SK-N-SH treated with all-trans-retinoic acid at 6 μM for 48 hours (cell line): Measurements from ENCODE around the gene EYA4.
A peak's percentile ranks its signal among the peaks of the same experiment; 100 is the strongest.

ENCODE experiments used
- ATAC-seq: fragments of 200-7000 bp; cut with Tn5 transposase; 3 replicates; pipeline ENCODE4 v1.9.1; 2020; ENCODE audit warnings: mild to moderate bottlenecking, moderate library complexity
- ARNTL ChIP-seq: fragments of 450-650 bp; formaldehyde crosslinking; IDR thresholded peaks from 2 replicates; pipeline ENCODE4 v1.5.0; 2020; ENCODE audit warnings: low read depth, mild to moderate bottlenecking, moderate library complexity, borderline replicate concordance
- BACH2 ChIP-seq: fragments of 250-450 bp; sonication (Bioruptor Pico); IDR thresholded peaks from 2 replicates; pipeline ENCODE4 v1.9.0; 2021; ENCODE audit warnings: mild to moderate bottlenecking, borderline replicate concordance
- CSDC2 ChIP-seq: fragments of 250-450 bp; sonication (Bioruptor Pico); IDR thresholded peaks from 2 replicates; pipeline ENCODE4 v1.5.0; 2020; ENCODE audit warnings: mild to moderate bottlenecking, moderate library complexity
- ESRRG ChIP-seq: fragments of 250-450 bp; sonication (Bioruptor Pico); IDR thresholded peaks from 2 replicates; pipeline ENCODE4 v1.6.1; 2021; ENCODE audit warnings: mild to moderate bottlenecking
- GLIS3 ChIP-seq: fragments of 250-450 bp; sonication (Bioruptor Pico); IDR thresholded peaks from 2 replicates; pipeline ENCODE4 v1.5.0; 2020; ENCODE audit warnings: mild to moderate bottlenecking, moderate library complexity
- ISL1 ChIP-seq: fragments of 250-450 bp; sonication (Bioruptor Pico); IDR thresholded peaks from 2 replicates; pipeline ENCODE4 v2.1.2; 2022; ENCODE audit warnings: mild to moderate bottlenecking, moderate library complexity
- OSR1 ChIP-seq: fragments of 250-450 bp; sonication (Bioruptor Pico); IDR thresholded peaks from 2 replicates; pipeline ENCODE4 v1.8.0; 2022; ENCODE audit warnings: moderate library complexity, mild to moderate bottlenecking, inconsistent platforms
- PPARA ChIP-seq: fragments of 250-450 bp; sonication (Bioruptor Pico); IDR thresholded peaks from 2 replicates; pipeline ENCODE4 v1.5.0; 2020; ENCODE audit warnings: mild to moderate bottlenecking, borderline replicate concordance
- RARB ChIP-seq: fragments of 250-450 bp; sonication (Bioruptor Pico); IDR thresholded peaks from 2 replicates; pipeline ENCODE4 v1.8.0; 2021; ENCODE audit warnings: mild to moderate bottlenecking, moderate library complexity
- SNAI2 ChIP-seq: fragments of 250-450 bp; sonication (Bioruptor Pico); IDR thresholded peaks from 2 replicates; pipeline ENCODE4 v1.5.0; 2020; ENCODE audit warnings: mild to moderate bottlenecking, moderate library complexity
- TCF4 ChIP-seq: fragments of 250-450 bp; sonication (Bioruptor Pico); IDR thresholded peaks from 2 replicates; pipeline ENCODE4 v1.8.0; 2021; ENCODE audit warnings: mild to moderate bottlenecking, moderate library complexity, borderline replicate concordance
- TOX ChIP-seq: fragments of 250-450 bp; sonication (Bioruptor Pico); IDR thresholded peaks from 2 replicates; pipeline ENCODE4 v1.8.0; 2021; ENCODE audit warnings: mild to moderate bottlenecking, moderate library complexity, borderline replicate concordance
- ZFP3 ChIP-seq: fragments of 250-450 bp; sonication (Bioruptor Pico); IDR thresholded peaks from 2 replicates; pipeline ENCODE4 v1.5.0; 2020; ENCODE audit warnings: mild to moderate bottlenecking, moderate library complexity
- ZFP30 ChIP-seq: fragments of 450-650 bp; formaldehyde crosslinking; IDR thresholded peaks from 2 replicates; pipeline ENCODE4 v1.5.0; 2022; ENCODE audit warnings: mild to moderate bottlenecking, moderate library complexity
- ZNF565 ChIP-seq: fragments of 450-650 bp; formaldehyde crosslinking; conservative IDR thresholded peaks from 2 replicates; pipeline ENCODE4 v1.5.0; 2020; ENCODE audit warnings: low read depth, mild to moderate bottlenecking, moderate library complexity
- ZNF70 ChIP-seq: fragments of 450-650 bp; formaldehyde crosslinking; IDR thresholded peaks from 2 replicates; pipeline ENCODE4 v1.5.0; 2020; ENCODE audit warnings: mild to moderate bottlenecking, moderate library complexity
- ZNF8 ChIP-seq: fragments of 450-650 bp; formaldehyde crosslinking; IDR thresholded peaks from 2 replicates; pipeline ENCODE4 v1.5.0; 2020; ENCODE audit warnings: mild to moderate bottlenecking, moderate library complexity
- TF ChIP-seq, protein P1 (sequence below): fragments of 250-450 bp; sonication (Bioruptor Pico); IDR thresholded peaks from 2 replicates; pipeline ENCODE4 v1.5.1; 2021; ENCODE audit warnings: mild to moderate bottlenecking, moderate library complexity
- TF ChIP-seq, protein P2 (sequence below): fragments of 250-450 bp; sonication (Bioruptor Pico); IDR thresholded peaks from 2 replicates; pipeline ENCODE4 v1.5.1; 2020; ENCODE audit warnings: low read depth, mild to moderate bottlenecking, moderate library complexity
- TF ChIP-seq, protein P3 (sequence below): fragments of 250-450 bp; sonication (Bioruptor Pico); IDR thresholded peaks from 2 replicates; pipeline ENCODE4 v1.8.0; 2021; ENCODE audit warnings: low read depth, mild to moderate bottlenecking, moderate library complexity, borderline replicate concordance
- TF ChIP-seq, protein P4 (sequence below): fragments of 250-450 bp; sonication (Bioruptor Pico); IDR thresholded peaks from 2 replicates; pipeline ENCODE4 v1.5.0; 2020; ENCODE audit warnings: mild to moderate bottlenecking, moderate library complexity

The EYA4 gene

DNA sequence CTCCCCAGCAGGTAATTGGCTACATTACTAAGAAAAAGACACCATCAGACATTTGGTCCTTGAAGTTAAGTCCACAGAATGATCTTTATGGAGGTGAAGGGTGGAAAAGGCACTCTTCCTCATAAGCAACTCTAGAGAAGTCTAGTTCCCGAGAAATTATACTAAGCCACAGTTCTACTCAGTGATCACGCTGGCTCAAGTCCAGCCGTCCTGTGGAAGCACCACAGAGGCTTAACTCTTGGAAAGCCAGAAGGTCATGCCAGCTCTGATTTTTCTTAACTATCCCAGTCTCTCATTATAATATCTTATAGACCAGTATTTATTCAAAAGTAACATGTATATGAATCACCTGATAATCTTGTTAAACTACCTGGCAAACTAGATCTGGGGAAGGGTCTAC is 258.5 kb downstream of the EYA4 start:
- no peak for TF ChIP-seq TCF4
- TF ChIP-seq GLIS3, result no peak
- TF ChIP-seq, protein P1, sequence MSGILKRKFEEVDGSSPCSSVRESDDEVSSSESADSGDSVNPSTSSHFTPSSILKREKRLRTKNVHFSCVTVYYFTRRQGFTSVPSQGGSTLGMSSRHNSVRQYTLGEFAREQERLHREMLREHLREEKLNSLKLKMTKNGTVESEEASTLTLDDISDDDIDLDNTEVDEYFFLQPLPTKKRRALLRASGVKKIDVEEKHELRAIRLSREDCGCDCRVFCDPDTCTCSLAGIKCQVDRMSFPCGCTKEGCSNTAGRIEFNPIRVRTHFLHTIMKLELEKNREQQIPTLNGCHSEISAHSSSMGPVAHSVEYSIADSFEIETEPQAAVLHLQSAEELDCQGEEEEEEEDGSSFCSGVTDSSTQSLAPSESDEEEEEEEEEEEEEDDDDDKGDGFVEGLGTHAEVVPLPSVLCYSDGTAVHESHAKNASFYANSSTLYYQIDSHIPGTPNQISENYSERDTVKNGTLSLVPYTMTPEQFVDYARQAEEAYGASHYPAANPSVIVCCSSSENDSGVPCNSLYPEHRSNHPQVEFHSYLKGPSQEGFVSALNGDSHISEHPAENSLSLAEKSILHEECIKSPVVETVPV, result no peak
- TF ChIP-seq, protein P2, sequence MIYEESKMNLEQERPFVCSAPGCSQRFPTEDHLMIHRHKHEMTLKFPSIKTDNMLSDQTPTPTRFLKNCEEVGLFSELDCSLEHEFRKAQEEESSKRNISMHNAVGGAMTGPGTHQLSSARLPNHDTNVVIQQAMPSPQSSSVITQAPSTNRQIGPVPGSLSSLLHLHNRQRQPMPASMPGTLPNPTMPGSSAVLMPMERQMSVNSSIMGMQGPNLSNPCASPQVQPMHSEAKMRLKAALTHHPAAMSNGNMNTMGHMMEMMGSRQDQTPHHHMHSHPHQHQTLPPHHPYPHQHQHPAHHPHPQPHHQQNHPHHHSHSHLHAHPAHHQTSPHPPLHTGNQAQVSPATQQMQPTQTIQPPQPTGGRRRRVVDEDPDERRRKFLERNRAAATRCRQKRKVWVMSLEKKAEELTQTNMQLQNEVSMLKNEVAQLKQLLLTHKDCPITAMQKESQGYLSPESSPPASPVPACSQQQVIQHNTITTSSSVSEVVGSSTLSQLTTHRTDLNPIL, result no peak
- no peak for TF ChIP-seq ISL1 (CRISPR knock-in tag)
- TF ChIP-seq ESRRG (CRISPR knock-in tag), result no peak
- TF ChIP-seq RARB (CRISPR knock-in tag), result no peak
- no peak for TF ChIP-seq SNAI2
- no peak for TF ChIP-seq BACH2 (CRISPR knock-in tag)
- no peak for TF ChIP-seq CSDC2 (CRISPR knock-in tag)
- TF ChIP-seq, protein P3, sequence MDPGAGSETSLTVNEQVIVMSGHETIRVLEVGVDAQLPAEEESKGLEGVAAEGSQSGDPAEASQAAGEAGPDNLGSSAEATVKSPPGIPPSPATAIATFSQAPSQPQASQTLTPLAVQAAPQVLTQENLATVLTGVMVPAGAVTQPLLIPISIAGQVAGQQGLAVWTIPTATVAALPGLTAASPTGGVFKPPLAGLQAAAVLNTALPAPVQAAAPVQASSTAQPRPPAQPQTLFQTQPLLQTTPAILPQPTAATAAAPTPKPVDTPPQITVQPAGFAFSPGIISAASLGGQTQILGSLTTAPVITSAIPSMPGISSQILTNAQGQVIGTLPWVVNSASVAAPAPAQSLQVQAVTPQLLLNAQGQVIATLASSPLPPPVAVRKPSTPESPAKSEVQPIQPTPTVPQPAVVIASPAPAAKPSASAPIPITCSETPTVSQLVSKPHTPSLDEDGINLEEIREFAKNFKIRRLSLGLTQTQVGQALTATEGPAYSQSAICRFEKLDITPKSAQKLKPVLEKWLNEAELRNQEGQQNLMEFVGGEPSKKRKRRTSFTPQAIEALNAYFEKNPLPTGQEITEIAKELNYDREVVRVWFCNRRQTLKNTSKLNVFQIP, result no peak
- TF ChIP-seq ARNTL (CRISPR knock-in tag), result no peak
- no peak for TF ChIP-seq ZFP3
- no peak for TF ChIP-seq ZNF70 (CRISPR knock-in tag)
- ATAC-seq, result no peak

DNA sequence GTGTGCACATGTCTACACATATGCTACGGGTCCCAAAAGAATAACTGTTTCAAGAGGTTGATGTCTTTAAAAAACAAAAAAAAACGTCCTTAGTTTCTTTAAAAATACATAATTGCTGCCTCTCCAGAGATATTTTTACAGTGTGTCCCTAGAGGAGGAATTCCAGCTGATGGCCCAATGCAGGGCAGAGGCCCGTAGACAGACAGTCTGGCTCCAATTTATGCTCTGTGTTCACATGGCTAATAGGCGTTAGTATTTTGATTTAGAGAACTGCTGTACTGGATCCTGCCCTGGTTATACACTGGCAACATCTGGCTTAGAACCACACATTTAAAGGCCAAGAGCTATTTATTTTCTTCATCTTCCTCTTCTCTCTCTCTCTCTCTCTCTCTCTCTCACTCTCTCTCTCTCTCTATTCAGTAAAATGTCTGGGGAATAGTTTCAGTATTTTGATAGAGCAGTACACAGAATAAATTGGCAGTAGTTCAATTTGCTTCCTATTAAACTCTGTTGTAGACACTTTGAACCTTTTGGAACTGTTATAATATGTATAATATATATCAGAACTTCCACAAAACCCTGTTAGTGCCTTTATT is 260.6 kb downstream of the EYA4 start:
- ATAC-seq, result no peak
- TF ChIP-seq OSR1 (CRISPR knock-in tag), result no peak
- no peak for TF ChIP-seq ZFP3
- no peak for TF ChIP-seq ARNTL (CRISPR knock-in tag)
- no peak for TF ChIP-seq SNAI2
- no peak for TF ChIP-seq ESRRG (CRISPR knock-in tag)
- no peak for TF ChIP-seq BACH2 (CRISPR knock-in tag)
- no peak for TF ChIP-seq ZNF565 (CRISPR knock-in tag)
- TF ChIP-seq, protein P2, result no peak
- TF ChIP-seq, protein P4, sequence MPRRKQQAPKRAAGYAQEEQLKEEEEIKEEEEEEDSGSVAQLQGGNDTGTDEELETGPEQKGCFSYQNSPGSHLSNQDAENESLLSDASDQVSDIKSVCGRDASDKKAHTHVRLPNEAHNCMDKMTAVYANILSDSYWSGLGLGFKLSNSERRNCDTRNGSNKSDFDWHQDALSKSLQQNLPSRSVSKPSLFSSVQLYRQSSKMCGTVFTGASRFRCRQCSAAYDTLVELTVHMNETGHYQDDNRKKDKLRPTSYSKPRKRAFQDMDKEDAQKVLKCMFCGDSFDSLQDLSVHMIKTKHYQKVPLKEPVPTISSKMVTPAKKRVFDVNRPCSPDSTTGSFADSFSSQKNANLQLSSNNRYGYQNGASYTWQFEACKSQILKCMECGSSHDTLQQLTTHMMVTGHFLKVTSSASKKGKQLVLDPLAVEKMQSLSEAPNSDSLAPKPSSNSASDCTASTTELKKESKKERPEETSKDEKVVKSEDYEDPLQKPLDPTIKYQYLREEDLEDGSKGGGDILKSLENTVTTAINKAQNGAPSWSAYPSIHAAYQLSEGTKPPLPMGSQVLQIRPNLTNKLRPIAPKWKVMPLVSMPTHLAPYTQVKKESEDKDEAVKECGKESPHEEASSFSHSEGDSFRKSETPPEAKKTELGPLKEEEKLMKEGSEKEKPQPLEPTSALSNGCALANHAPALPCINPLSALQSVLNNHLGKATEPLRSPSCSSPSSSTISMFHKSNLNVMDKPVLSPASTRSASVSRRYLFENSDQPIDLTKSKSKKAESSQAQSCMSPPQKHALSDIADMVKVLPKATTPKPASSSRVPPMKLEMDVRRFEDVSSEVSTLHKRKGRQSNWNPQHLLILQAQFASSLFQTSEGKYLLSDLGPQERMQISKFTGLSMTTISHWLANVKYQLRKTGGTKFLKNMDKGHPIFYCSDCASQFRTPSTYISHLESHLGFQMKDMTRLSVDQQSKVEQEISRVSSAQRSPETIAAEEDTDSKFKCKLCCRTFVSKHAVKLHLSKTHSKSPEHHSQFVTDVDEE (CRISPR knock-in tag), result no peak
- no peak for TF ChIP-seq TOX (CRISPR knock-in tag)
- TF ChIP-seq ISL1 (CRISPR knock-in tag), result no peak
- no peak for TF ChIP-seq ZNF70 (CRISPR knock-in tag)
- no peak for TF ChIP-seq RARB (CRISPR knock-in tag)
- no peak for TF ChIP-seq ZFP30 (CRISPR knock-in tag)
- no peak for TF ChIP-seq ZNF8 (CRISPR knock-in tag)
- no peak for TF ChIP-seq PPARA (CRISPR knock-in tag)

DNA sequence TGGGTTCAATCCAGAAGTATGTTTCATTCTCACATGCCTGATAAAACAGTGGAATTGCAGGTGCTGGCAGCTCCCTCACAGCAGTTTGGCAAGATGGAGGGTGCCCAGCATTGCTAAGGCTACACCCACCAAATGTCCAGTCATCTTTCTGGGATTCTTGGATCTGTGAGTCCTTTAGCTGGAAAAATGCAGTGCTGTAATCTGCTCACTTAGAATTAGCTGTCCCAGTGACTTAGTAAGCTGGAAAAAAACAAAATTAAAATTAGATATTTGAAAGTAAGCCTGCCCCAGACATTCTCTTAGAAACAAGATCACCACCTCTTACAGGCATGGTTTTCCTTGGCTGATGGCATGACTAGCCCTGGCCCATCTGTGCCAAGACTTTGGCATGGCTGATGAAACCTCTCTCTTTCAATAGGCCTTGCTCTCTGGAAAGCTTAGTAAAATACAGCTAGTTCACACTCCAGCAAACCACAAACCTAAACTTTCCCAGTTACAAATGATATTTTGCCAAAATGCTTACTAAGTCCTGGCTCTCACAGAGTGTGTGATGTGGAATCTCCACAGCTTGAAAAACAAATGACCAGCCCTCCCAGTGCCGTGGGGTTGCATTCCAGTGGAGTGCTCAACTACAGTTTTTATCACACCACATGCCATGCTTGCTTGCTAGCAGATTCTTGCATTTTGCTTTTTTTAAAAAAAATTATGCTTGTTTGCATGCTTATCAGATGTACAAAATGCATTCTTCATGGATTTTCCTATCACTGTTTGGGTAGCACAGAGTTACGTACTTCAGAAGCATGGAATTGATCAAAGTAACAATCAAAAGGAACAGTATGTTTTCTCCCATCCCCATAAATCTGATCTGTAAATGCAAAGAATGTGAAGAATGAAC is 261.5 kb downstream of the EYA4 start:
- ATAC-seq, result peak; percentile 55
- TF ChIP-seq PPARA (CRISPR knock-in tag), result no peak
- TF ChIP-seq, protein P2, result 0 out of 2 replicates have a peak, but pooled peaks have one; percentile 15
- TF ChIP-seq, all 23 proteins: peak for 1
